HCEC 1CT (cell line): ENCODE measurements around the gene C1orf21.
"Not testable (repeated sequence)": the region's sequence is repeated elsewhere in the genome, so short reads cannot be mapped to it uniquely, and the experiment has no call there.

Source experiments
- DNase-seq: peaks from one replicate; pipeline ENCODE4 v3.0.0-alpha.2; 2017

C1orf21 gene

DNA sequence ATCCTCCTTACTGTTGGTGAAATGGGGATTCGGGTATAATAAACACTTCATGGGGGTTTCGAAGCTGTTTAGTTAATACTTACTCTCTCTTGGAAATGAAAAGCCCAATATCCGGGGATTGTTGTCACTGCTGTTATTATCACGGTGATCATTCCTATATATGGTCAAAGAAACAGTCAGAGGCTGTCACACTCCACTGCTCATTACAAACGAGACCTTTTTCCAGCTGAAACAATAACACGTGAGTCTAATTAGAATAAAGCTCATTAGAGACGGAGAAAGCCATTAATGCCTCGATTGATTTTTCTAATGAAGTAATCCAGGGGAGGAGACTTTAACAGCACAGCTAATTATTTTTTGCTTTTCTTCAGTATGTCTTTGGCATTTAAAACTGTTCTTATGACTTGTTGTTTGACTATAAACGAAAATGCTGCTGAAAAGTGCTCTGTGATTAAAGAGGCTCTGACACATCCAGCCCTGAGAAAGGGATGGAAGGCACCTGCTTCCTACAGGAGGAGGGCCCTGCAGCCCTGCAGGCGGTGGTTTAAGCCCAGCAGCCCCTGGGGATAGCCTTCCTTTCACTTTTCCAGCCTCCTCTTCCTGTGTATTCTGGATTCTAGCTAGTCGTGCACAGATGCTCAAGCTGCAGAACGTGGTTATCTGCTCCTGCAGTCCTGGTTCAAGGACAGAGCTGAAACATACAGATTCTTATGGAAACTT, 224.2 kb downstream of the C1orf21 start:
- DNase-seq, result no peak

GRCh38 chr1:184612229-184612628, 225.4 kb downstream of the C1orf21 start:
- DNase-seq, result not testable (repeated sequence)

DNA sequence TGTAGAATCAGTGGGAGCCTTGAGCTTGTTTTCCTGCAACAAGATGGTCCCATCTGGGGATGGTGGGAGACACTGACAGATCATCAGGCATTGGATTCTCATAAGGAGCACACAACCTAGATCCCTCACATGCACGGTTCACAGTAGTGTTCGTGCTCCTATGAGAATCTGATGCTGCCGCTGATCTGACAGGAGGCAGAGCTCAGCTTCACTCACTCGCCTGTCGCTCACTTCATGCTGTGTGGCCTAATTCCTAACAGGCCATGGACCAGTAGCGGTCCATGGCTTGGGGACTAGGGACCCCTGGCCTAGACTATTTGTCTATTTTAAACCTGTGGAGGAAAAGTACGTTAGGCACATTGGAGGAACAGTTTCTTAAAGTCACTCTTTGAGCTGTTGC, 227.8 kb downstream of the C1orf21 start:
- DNase-seq, result no peak

DNA sequence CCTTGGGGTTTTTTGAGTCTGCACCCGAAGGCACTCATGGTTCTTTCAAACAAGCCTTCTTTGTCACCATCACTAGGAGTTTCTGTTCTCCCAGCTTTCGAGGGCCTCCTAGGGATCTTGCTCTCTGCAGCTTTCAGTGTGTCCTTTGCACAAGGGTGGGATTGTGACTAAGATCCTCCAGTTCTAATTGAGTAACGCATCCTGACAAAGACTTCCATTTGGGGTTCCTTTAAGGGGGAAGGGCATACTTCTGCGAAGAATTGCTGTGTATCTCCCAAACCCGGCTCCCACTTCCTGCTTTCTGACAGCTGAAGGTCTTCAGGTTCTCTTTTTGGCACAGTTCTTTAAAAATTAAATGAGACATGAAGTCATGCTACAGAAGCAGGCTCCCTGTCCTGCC, 228.5 kb downstream of the C1orf21 start:
- no peak for DNase-seq

DNA sequence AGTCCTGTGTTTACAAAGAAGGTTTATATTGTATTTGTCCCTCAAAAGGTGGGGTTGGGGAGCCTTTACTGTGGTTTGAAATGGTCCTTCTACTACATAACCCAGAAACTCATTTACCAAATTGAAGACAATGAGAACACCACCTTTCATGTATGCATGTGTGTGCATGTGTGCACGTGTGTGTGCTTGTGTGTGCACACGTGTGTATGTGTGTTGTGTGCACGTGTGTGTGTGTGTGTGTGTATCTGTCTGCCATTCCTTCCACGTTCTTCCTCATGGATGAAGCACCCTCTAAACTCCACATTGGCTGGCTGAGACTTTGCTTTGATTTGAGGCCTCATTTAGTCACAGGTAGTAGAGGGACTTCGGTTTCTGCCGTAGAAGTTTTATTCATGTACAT, 229.7 kb downstream of the C1orf21 start:
- DNase-seq, result no peak

DNA sequence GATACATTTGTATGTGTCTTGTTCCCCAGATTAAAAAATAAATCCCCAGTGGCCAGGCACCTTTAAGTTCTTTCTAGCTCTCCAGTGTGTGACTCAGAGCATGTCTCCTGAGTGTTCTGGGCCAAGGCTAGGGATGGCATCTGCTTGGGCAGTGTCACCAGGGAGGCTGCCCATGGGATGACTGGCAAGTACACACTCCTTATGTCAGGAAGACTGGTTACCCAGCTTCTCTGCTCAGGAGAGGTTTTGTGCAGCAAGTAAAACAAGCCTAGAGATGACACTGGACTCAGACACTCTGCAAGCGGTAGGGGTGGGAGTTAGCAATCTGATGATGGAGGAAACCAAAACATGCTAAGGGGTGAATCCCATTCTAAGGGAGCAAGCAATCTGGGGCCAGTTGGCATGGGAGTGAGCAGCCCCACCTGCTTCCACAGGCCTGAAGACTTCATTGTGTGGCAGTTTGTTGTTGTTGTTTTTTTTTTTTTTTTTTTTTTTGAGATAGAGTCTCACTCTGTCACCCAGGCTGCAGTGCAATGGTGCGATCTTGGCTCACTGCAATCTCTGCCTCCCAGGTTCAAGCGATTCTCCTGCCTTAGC, 230.7 kb downstream of the C1orf21 start:
- no peak for DNase-seq

DNA sequence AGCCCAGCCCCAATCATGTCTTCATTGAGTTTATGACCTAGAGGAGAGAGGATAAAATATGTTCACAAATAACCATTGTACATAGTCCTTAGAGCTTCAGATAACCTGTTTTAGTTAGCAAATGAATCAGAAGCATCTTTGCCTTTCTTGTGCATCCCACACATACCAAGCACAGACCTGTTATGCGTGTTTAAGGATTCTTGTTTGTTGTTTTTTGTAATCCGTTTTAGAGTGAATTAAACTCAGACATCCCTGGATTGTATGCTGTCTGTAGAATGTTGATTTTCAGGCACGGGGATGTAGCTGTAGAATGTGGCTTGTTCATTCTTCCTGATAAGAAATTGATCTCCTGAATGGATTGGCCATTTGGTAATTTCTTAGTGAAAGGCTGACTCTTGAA, 232.0 kb downstream of the C1orf21 start:
- DNase-seq, result no peak

- DNase-seq, result no peak
These were observed 233.6 kb downstream of the C1orf21 start for GRCh38 chr1:184620469-184620868.

- DNase-seq, result peak; percentile 78
These were observed 234.4 kb downstream of the C1orf21 start for GRCh38 chr1:184621260-184621659.

DNA sequence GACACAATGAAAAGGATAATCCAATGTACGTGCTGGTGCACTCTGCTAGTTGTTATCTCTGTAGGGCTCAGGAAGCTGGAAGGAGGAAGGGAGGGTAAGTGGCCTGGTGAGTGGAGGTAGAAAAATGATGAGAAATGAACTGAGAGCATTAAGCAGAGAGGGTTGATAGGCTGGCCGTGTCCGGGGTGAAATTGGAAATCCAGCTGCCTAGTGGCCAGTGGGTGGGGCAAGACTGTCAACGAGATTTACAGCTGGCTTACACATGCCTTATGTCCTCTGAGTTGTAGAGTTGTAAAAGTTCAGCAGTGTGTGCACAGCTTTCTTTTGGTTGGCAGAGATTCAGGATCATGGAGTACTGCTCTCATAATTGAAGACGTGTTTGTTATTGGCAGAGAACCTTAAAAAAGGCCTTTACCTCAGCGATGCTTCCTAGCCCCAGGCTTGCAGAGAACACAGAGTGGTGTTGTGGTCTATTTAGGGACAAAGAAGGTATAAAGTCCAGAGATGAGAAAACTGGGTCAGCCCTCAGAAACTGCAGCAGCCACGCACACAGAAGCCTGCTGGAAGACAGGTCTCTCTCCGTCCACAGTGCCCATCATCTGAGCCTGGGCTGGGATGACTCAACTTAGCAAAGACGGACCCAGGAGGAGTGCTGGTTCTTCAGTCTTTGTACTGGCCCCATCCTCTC, 235.5 kb downstream of the C1orf21 start:
- DNase-seq, result peak; percentile 93

DNA sequence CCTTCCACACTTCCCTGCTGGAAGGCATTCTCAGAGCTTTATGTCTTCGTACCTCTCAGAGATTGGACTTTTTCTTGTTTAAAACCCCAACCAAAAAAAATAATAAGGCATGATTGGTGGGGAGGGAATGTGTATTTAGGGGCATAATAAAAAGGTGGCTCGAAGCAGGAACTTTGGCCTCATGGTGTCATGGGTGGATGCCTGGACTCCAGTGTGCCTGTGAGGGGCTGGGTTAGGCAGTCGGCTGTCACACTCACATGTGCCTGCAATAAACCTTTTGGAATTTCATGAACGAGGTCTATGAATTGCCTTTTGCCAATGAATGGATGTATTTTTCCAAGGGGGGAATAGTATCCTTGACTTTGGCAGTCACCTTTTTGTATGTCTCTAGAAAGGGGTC, 236.6 kb downstream of the C1orf21 start:
- no peak for DNase-seq

DNA sequence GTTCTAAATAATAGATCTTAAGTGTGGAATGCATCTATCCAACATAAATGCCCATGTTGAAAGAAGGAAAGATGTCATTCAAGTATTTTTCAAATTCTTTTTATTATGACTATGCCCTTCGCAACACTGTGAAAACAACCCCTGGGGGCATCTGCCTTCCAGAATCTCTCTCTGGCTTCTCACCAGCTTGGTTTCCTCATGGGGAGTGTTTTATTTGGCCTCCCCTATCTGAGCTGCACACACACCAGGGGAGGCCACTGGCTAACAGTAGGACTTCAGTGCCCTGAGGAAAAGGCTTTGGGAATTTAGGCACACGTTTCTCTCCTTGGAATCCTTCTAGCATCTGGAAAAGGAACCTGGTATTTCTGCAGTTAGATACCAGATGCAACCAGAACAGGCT, 237.2 kb downstream of the C1orf21 start:
- DNase-seq, result no peak

DNA sequence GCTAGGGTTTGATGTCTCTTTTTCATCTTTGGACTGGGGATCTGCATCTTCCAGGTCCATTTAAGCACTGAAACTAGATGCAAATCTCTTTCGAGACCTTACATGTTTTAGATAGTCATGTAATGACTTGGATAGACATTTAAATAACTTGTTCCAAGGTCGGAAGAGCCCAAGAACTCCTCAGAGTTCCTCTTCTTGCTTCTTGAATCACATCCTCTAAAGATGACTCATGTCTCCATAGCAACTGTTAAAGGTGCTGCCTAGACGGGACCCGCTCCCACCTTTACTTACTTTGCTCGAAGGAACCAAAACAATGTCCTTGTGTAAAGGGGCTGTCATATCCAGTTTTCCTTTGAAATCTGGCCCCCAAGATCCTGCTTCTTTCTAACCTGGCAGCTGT, 237.8 kb downstream of the C1orf21 start:
- no peak for DNase-seq

DNA sequence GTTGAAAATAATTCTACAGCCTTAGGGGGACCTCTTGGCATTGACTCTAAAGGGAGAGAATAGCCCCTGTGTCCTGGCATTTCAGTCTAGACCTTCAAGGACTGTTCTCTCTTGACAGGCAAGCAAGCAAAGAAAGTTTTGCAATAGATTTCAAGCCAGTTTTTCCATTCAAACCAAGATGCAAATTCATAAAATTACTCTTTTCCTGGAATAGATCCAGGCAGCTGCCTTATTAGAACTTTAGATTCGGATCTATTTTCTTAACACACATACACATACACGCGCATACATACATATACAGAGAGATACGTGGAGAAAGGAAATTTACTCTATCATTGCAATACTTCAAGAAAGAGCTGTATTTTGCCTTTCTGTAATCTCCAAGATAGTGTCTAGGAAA, 238.4 kb downstream of the C1orf21 start:
- DNase-seq, result no peak

DNA sequence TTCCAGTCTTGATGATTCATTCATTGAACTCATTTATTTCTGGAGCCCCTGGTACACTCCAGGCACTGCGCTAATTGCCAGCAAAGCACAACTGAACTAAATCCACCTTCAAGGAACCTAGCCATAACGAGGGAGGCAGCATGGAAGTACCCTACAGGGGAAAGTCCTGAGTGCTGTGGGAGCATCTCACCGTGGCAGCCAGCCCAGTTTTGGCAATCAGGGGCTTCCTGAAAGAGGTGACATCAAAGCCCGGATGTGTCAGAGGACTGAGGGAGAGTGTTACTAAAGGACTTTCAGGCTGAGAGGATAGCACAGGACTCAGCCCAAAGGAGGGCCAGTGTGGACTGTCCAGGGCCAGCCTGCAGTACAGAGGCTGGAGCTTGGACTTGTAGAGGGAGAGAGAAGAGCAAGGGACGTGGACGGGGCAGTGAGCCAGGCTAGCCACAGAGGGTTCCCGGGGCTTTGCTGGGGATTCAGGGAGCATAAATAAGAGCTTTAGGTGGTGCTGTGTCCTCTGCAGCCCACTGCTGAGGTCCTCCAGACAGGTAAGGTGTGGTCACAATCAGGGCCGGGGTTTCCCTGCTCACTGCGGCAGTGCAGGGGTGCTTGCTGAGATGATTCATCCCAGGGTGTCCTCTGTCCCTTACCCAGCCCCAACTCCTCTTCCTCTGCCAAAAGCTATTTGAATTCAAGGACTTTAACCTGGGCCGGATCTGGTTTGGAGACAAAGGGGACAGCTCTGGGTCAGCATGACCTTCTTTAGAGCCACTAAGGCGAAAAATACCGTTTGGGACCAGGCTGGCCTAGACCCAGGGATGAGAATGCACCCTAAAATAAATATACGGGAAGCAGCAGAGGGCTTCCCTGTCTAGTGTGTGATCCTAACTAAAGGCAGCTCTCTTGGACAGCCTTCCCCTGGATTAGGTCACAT, 239.5 kb downstream of the C1orf21 start:
- no peak for DNase-seq

DNA sequence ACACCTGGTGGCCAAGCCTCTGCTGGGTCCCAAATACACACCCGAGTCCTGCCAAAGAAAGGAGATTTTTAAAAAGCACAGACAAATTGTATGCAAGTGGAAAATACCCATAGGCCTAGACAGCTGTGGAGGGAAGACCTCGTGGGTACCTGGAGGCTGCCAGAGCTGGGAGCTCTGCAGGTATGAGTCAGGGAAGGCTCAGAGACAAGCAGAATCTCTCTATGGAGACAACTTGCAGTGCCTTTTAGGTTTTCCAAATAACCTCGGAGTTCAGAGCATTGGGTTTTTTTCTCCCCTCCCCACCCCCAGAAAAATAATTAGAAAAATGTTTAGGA, 240.1 kb downstream of the C1orf21 start:
- no peak for DNase-seq

DNA sequence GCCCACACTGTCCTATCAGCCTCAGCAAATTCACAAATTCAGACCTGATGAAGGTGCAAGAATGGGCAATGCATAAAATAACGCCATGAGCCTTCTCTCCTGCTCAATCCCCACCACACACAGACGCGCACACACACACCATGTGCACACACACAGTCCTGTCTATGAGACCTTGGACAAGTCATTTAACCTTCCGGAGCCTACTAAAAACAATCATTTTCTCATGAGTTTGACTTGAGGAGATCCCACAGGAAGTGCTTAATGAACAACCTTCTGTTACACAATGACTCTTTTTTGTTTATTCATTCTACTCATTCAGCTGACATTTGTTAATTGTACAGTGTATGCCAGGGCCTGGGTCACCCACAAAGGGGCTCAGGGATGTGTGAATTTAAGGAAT, 242.4 kb downstream of the C1orf21 start:
- peak; percentile 23 for DNase-seq

- DNase-seq, result no peak
These were observed 243.8 kb downstream of the C1orf21 start for GRCh38 chr1:184630679-184631060.

DNA sequence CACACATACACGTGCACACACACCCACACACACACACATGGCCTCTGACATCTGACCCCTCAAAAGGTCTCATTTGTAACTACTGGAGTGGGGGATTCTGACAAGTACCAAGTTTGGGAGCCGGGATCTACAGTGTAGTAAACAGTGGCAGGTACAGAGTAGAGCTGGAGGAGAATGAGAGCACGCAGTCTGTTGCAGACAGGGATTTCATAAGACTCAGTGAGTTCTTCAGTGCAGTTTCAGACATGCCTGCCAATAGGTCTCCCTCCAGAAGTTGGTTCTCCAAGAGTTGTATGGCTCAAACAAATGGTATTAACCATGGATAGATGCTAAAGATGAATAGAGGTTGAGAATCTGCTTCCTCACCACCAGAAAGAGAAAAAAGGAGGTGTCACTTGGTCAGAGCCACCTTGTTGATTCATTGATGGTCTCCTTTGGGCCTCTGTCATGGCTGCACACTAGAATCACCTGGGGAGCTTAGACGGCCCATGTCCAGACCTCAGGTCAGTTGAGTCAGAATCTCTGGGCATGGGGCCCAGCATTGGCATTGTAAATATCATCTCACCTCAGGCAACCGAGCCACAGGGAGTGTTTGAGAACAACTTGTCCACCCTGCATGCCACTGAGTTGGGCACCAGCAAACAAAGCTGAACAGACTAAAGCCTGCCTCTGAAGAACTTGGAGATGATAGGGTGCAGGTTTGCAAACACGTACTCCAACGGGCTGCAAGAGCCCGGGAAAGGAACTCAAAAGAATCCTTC, 245.8 kb downstream of the C1orf21 start:
- DNase-seq, result no peak

DNA sequence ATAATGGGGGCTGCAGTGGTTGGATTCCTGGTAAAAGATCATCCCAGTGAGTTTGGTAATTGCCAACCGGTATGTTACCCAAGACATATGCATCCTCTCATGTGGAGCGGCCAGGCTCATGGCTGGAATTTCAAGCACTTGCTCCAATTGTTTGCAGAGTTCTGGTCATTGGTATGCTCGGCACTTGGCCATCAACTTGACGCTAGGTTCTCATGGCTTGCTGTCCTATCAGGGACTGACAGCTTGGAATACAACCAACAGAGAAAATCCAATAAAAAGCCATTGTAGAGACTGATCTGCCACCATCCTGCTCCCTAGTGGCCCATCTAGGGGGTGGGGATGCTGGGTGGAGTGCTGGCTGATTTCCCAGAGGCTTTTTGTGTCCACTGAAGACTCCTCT, 247.0 kb downstream of the C1orf21 start:
- no peak for DNase-seq

DNA sequence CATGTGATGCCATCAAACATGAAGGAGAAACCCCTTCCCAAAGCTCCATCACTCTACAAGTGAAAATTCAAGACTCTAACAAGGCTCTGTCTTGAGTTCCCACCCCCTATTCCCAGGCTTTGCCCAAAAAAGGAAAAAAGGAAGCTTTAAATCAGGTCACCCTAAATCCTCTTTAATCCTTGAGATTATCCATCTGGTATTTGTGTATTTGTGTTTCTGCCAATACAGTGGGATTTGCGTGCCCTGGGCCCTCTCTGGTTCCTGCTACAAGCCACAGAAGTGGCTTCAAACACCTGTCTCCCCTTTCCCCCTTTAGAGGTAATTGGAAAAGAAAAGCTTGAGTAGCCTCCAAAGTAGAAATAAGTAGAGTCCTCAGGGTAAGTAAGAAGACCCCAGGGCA, 247.5 kb downstream of the C1orf21 start:
- DNase-seq, result peak; percentile 30

GRCh38 chr1:184635347-184635979, 248.6 kb downstream of the C1orf21 start:
- no peak for DNase-seq
